ENCODE data around the gene CCDC187.

Gene CCDC187

DNA sequence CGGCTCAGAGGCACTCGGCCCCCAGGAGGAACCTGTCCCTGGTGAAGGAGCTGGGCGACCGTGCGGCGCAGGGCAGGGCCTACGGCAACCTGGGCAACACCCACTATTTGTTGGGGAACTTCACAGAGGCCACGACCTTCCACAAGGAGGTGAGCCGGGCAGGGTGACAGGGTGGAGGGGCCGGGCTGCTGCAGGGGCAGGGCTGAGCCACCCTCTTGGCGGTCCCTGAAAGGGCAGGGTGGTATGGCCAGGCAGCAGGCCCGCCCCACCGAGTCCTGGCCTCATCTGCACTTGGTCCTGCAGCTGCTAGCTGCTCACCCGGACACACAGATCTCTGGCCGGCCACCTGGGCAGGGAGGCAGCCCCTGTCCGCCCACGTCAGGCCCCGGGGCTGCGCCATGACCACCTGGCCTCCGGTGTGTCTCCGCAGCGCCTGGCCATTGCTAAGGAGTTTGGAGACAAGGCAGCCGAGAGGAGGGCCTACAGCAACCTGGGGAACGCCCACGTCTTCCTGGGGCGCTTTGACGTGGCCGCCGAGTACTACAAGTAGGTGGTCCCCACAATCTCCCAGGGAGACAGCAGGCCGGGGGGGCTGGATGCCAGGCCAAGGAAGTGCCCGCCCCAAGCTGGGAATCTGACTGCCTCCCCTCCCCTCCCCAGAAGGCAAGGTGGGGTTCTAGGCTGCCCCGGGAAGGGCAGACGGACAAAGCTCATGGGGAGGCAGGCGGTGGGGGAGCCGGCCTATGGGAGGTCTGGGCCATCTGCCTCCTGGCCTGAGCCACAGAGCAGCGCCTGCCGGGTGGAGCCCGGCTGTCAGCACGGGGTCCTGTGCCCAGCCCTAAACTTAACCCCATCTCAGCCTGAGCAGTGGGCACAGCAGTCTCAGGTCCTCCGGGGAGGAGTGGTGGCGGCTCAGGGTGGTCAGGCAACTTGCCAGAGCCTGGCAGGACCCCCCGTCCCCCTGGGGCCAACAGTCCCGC, 33.8 kb upstream of the CCDC187 start:
- H3K4me1 ChIP-seq (ENCODE audit: control insufficient read depth, insufficient read depth, low read length): peaks cover 6% of the 10 kb centered on the region
- H3K36me3 ChIP-seq (ENCODE audit: control insufficient read depth, insufficient read depth, low read length): no peaks in the 10 kb centered on the region
- no peak overlapping the region for H3K4me3 ChIP-seq (ENCODE audit: low read length)
- H3K9ac ChIP-seq (ENCODE audit: low read length): no peak overlapping the region
- no peak overlapping the region for H3K27ac ChIP-seq (ENCODE audit: low read depth, low read length)
- H3K27me3 ChIP-seq (ENCODE audit: control insufficient read depth, insufficient read depth, low read length): no peaks in the 10 kb centered on the region

DNA sequence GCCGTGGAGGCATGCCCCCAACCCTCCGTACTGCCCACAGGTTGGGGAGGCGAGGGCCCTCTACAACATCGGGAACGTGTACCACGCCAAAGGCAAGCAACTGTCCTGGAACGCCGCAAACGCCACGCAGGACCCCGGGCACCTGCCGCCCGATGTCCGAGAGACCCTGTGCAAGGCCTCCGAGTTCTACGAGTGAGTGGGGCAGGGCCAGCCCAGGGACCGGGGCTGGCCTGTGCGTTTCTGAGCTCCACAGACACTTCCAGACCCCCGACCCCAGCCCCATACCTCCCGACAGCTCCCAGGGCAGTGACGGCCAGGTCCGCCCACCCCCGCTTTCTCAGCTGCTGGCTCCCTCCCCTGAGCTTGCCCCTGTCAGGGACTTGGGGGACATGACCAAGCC, 33.0 kb upstream of the CCDC187 start:
- Histone ChIP-seq H3K4me1 (ENCODE audit: control insufficient read depth, insufficient read depth, low read length) (peaks cover 2% of the 10 kb centered on the region), H3K4me3 (ENCODE audit: low read length) (no peak overlapping the region), H3K27me3 (ENCODE audit: control insufficient read depth, insufficient read depth, low read length) (no peaks in the 10 kb centered on the region), H3K9ac (ENCODE audit: low read length) (no peak overlapping the region), H3K36me3 (ENCODE audit: control insufficient read depth, insufficient read depth, low read length) (no peaks in the 10 kb centered on the region), H3K27ac (ENCODE audit: low read depth, low read length) (no peak overlapping the region)

DNA sequence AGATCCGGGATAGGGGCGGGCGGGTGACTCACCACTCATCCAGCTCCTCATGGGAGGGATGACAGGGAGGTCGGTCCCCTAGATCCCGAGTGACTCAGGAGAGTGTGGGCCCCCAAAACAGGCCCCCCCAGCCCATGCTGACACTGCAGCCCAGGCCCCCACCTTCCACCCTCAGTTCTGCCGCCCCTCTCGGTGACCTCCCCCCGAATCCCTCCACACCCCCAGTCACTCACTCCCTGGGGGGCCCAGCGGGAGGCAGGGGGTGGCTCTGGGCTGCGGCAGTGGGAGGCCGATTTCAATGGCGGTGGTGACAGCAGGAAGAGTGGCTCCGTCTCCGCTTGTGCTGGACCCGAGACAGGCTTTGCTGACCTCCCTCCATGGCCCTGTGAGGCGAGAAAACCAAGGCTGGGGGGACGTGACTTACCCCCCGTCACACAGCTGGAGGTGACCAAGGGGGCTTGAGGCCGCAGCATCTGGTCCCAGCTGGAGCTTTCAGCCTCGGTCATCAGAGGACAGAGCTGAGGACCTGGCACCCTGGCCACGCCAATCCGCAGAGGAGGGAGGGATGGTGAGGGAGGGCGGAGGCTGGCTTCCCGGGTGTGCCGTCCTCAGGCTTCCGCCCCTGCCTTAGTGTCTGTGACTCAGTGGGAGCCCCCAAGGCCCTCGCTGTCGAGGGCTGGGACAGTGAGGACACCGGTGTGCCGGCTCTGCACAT, 32.4 kb upstream of the CCDC187 start:
- Histone ChIP-seq H3K9ac (ENCODE audit: low read length) (no peak overlapping the region), H3K36me3 (ENCODE audit: control insufficient read depth, insufficient read depth, low read length) (no peaks in the 10 kb centered on the region), H3K27me3 (ENCODE audit: control insufficient read depth, insufficient read depth, low read length) (no peaks in the 10 kb centered on the region), H3K4me1 (ENCODE audit: control insufficient read depth, insufficient read depth, low read length) (no peaks in the 10 kb centered on the region), H3K27ac (ENCODE audit: low read depth, low read length) (no peak overlapping the region), H3K4me3 (ENCODE audit: low read length) (no peak overlapping the region)

DNA sequence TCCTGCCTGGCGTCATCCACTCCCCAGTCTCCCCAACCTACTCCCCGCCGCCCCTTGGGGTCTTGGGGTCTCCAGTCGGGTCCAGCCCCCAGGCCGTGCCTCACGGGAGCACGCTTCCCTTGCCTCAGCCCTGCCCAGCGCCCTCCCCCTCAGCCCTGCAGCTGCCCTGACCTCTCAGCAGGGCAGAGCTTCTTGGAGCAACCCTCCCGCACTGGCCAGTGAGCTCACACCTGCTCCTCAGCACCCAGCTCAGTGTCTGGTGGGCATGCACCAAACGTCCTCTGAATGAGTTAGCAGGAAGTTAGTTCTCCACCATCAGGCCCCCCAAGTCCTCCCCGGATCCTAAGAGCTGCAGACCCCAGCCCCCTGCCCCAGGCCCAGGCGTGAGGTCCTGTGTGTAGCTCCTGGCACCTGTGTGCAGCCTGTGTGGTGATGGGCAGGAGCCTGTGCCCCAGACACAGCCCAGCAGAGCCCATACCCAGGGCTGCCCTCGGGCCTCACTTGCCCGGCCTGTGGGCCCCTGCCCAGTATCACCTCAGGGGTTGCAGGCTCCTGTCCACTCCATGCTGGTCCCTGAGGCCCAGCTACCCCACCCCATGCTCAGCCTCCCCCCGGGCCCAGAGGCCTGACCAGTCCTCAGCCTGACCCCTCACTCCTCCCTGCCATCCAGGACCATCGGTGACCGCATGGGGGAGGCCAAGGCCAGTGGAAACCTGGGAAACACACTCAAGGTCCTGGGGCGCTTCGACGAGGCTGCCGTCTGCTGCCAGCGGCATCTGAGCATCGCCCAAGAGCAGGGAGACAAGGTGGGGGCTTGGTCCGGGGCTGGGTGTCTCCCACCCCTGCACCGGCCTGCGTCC, 31.6 kb upstream of the CCDC187 start:
- Histone ChIP-seq H3K27ac (ENCODE audit: low read depth, low read length) (no peak overlapping the region), H3K36me3 (ENCODE audit: control insufficient read depth, insufficient read depth, low read length) (no peaks in the 10 kb centered on the region), H3K4me1 (ENCODE audit: control insufficient read depth, insufficient read depth, low read length) (no peaks in the 10 kb centered on the region), H3K4me3 (ENCODE audit: low read length) (no peak overlapping the region), H3K9ac (ENCODE audit: low read length) (no peak overlapping the region), H3K27me3 (ENCODE audit: control insufficient read depth, insufficient read depth, low read length) (no peaks in the 10 kb centered on the region)

DNA sequence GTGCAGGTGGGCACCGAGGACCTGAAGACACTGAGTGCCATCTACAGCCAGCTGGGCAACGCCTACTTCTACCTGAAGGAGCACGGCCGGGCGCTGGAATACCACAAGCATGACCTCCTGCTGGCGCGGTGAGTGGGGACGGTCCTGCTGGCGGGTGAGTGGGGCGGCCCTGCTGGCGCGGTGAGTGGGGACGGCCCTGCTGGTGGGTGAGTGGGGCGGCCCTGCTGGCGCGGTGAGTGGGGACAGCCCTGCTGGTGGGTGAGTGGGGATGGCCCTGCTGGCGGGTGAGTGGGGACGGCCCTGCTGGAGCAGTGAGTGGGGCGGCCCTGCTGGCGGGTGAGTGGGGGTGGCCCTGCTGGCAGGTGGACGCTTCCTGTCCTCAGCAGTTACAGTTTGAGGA, 30.6 kb upstream of the CCDC187 start:
- no peaks in the 10 kb centered on the region for H3K4me1 ChIP-seq (ENCODE audit: control insufficient read depth, insufficient read depth, low read length)
- H3K9ac ChIP-seq (ENCODE audit: low read length): no peak overlapping the region

DNA sequence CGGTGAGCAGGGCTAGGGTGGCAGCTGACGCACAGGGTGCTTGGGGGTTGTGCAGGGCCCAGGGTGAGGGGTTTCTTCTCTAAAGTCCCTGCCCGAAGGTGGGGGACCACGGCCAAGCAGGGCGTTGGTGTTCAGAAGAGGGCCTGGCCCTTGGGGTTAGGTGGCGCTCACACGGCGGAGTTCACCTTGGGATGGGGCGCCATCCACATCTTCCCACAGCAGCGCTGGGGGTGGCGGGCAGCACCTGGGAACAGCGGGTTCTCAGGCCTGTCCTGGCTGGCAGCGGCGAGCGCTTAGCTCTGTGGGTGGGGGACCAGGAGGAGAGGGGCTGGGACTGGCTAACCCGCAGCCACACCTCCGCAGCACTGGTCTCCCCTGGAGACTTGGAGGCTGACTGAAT, 29.6 kb upstream of the CCDC187 start:
- peaks cover 9% of the 10 kb centered on the region for H3K4me1 ChIP-seq (ENCODE audit: control insufficient read depth, insufficient read depth, low read length)
- no peaks in the 10 kb centered on the region for H3K36me3 ChIP-seq (ENCODE audit: control insufficient read depth, insufficient read depth, low read length)
- no peak overlapping the region for H3K4me3 ChIP-seq (ENCODE audit: low read length)
- no peaks in the 10 kb centered on the region for H3K27me3 ChIP-seq (ENCODE audit: control insufficient read depth, insufficient read depth, low read length)
- no peak overlapping the region for H3K9ac ChIP-seq (ENCODE audit: low read length)
- H3K27ac ChIP-seq (ENCODE audit: low read depth, low read length): no peak overlapping the region

More for the DNA sequence above, 30.6 kb upstream of the CCDC187 start:
- Histone ChIP-seq H3K27ac (ENCODE audit: low read depth, low read length) (no peak overlapping the region), H3K27me3 (ENCODE audit: control insufficient read depth, insufficient read depth, low read length) (no peaks in the 10 kb centered on the region), H3K4me3 (ENCODE audit: low read length) (no peak overlapping the region), H3K36me3 (ENCODE audit: control insufficient read depth, insufficient read depth, low read length) (no peaks in the 10 kb centered on the region)

DNA sequence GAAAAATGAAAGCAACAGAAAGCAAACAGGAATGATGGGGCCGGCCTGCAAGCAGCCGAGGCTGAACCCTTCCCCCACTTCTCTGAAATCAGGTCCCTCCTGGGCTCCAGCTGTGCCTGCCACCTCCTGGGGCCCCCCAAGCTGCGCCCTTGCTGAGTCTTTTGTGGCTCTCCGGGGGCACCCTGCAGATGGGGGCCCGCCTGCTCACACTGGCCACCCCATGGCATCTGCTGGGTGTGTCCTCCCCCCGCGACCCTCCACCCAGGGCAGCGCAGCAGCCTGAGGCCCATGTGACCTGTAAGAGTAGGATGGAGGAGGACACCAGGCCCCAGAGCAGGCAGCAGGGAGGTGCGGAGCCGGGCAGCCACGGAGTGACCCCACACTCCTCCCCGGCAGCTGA, 29.2 kb upstream of the CCDC187 start:
- Histone ChIP-seq H3K36me3 (ENCODE audit: control insufficient read depth, insufficient read depth, low read length) (no peaks in the 10 kb centered on the region), H3K27me3 (ENCODE audit: control insufficient read depth, insufficient read depth, low read length) (no peaks in the 10 kb centered on the region), H3K27ac (ENCODE audit: low read depth, low read length) (no peak overlapping the region), H3K9ac (ENCODE audit: low read length) (no peak overlapping the region), H3K4me3 (ENCODE audit: low read length) (no peak overlapping the region), H3K4me1 (ENCODE audit: control insufficient read depth, insufficient read depth, low read length) (peaks cover 13% of the 10 kb centered on the region)

DNA sequence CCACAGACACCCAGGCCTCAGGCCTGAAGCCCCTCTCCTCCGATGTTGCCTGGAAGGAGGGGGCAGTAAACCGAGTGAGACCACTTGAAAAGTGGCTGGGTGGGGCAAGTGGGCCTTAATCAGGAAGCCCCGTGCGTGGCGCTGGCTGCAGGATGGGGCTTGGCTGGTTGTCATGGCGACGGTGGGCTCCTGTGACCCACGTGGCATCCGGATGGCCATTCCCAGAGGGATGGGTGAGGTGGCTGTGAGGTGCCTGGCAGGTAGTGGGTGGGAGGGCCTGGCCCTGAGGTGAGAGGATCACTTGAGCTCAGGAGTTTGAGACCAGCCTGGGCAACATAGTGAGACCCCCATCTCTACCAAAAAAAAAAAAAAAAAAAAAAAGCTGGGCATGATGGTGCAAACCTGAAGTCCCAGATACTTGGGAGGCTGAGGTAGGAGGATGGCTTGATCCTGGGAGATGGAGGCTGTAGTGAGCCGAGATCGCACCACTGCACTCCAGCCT, 28.6 kb upstream of the CCDC187 start:
- Histone ChIP-seq H3K4me3 (ENCODE audit: low read length) (no peak overlapping the region), H3K4me1 (ENCODE audit: control insufficient read depth, insufficient read depth, low read length) (peaks cover 14% of the 10 kb centered on the region), H3K27ac (ENCODE audit: low read depth, low read length) (no peak overlapping the region), H3K9ac (ENCODE audit: low read length) (no peak overlapping the region), H3K36me3 (ENCODE audit: control insufficient read depth, insufficient read depth, low read length) (no peaks in the 10 kb centered on the region), H3K27me3 (ENCODE audit: control insufficient read depth, insufficient read depth, low read length) (no peaks in the 10 kb centered on the region)

DNA sequence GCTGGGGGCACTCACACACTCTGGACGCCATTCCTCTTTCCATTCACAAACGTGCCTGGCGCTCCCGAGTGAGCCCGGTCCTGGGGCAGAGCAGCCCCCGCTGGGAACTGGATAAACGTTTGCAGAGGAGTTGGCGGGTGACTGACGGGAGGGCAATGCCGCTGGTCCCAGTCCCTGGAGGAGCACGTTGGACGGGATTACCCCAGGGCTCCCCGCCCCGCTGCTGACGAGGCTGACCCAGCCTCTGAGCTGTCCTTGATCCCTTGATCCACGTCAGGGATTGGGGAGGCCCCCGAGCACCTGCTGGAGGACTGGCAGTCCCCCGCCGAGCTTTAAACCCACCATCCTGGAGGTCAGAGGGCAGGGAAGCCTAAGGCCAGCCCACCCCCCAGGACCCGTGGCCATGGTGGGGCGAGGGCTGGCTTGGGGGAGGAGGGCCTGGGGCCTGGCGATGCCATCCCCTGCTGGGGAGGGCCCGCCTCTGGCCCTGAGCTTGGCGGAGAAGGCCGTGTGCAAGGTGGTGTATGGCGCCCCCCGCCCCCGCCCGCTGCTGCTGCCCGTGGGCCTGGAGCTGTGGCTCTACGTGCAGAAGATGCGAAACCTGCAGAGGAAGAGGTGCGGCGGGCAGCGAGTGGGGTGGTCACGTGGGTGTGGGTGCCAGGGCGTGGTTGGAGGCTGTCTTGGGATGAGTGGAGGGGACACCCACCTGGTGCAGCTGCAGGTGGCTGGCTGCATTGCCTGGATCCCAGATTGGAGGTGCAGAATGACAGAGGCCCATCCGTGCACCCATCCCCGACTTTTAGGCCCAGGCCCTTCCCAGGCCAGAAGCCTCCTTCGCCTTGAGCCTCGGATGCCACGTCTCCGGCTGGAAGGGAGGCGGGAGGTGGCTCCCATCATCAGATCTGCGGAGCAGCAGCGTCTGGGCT, 27.9 kb upstream of the CCDC187 start:
- no peak overlapping the region for H3K4me3 ChIP-seq (ENCODE audit: low read length)
- H3K27me3 ChIP-seq (ENCODE audit: control insufficient read depth, insufficient read depth, low read length): no peaks in the 10 kb centered on the region
- H3K36me3 ChIP-seq (ENCODE audit: control insufficient read depth, insufficient read depth, low read length): no peaks in the 10 kb centered on the region
- H3K9ac ChIP-seq (ENCODE audit: low read length): no peak overlapping the region
- peaks cover 14% of the 10 kb centered on the region for H3K4me1 ChIP-seq (ENCODE audit: control insufficient read depth, insufficient read depth, low read length)
- H3K27ac ChIP-seq (ENCODE audit: low read depth, low read length): no peak overlapping the region

DNA sequence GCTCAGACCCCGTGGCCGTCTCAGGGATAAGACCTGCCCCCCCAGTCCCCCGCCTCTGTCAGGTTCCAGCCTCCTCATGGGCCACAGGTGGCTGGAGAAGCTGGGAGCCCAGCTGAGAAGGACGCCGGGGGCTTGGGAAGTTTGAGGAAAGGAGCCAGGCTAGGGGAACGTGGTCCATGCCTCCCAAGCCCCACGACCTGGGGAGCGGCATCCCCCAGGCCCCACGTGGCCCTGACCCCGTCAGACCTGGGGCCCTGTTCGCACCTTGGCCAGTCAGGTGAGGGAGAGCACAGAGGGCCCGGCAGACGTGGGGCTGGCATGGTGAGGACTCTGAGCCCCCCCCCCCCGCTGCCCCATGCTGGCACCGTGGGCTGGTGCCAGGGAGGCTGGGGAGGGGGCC, 27.1 kb upstream of the CCDC187 start:
- H3K4me1 ChIP-seq (ENCODE audit: control insufficient read depth, insufficient read depth, low read length): peaks cover 14% of the 10 kb centered on the region
- H3K27me3 ChIP-seq (ENCODE audit: control insufficient read depth, insufficient read depth, low read length): peaks cover 2% of the 10 kb centered on the region
- no peak overlapping the region for H3K9ac ChIP-seq (ENCODE audit: low read length)
- H3K27ac ChIP-seq (ENCODE audit: low read depth, low read length): no peak overlapping the region
- no peak overlapping the region for H3K4me3 ChIP-seq (ENCODE audit: low read length)
- no peaks in the 10 kb centered on the region for H3K36me3 ChIP-seq (ENCODE audit: control insufficient read depth, insufficient read depth, low read length)

DNA sequence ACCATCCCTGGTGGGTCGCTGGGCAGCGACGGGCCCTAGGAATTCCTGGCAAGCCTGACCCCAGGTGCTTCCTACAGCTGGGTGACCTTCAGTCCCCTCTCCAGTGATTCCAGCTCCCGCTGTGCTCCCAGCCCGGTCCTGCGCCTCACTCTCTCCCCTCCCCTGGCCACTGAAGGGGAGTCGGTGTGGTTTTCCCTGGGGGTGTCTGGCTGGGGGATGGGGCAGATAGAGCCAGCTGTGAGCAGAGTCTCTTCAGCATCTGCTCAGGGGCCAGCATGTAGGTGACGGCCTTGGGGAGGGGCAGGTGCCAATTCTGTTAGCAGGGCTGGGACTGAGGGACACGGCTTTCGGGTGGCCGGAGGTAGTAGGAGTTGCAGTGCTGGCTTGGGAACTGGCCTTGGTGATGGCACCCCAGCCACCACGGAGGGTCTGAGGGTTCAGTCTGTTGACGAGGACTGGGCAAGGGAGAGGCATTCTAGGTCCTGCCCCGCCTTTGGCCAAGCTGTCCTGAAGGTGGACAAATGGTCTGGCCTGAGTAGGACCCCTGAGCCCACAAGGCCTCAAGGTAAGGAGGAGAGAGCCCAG, 26.6 kb upstream of the CCDC187 start:
- no peak overlapping the region for H3K4me3 ChIP-seq (ENCODE audit: low read length)
- no peaks in the 10 kb centered on the region for H3K36me3 ChIP-seq (ENCODE audit: control insufficient read depth, insufficient read depth, low read length)
- no peak overlapping the region for H3K9ac ChIP-seq (ENCODE audit: low read length)
- H3K27me3 ChIP-seq (ENCODE audit: control insufficient read depth, insufficient read depth, low read length): peaks cover 2% of the 10 kb centered on the region
- peaks cover 14% of the 10 kb centered on the region for H3K4me1 ChIP-seq (ENCODE audit: control insufficient read depth, insufficient read depth, low read length)
- no peak overlapping the region for H3K27ac ChIP-seq (ENCODE audit: low read depth, low read length)
